ENCODE measurements around the gene CERS5. TPM values are rescaled to one million over a fixed set of nuclear protein-coding genes. Genes with fewer than 3 reads are reported as not detected.

CERS5 gene
- total RNA-seq, 4 donors from 2014 or later: 29.4 to 45.1 (median 38.9) TPM

DNA sequence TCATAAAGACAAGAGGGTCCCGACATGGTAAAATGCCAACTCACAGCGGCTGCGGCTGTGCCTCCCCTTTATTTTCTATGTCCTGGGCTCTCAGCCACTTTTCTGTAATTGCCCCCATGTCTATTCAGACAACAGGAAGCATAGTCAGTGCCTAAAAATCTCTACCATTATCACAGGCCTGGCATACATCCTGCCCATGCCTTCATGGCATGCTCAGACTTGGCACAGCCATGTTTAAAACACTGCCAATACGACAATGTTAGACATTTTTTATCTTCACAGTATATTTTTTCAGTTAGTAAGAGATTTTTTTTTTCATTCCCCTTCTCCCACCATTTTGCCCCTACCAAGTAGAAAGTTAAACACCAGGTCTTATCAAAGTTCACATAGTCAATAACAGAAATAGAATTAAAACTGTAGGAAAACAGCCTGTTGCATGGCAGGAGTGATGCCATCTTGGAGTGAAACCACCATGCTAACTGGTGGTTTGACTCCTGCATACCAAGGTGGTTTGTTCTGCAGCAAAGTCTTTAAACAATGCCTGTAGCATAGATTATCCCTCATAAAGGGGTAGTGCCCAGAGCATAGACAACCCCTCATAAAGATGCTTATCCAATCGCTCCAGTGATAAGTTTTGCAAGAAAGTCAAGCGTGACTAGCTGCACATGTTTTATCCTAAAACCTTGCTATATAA lies 18.9 kb upstream of the CERS5 start:
- Histone ChIP-seq H3K4me1 (peaks cover 54% of the 10 kb centered on the region), H3K9me3 (no peaks in the 10 kb centered on the region), H3K4me3 (no peak overlapping the region), H3K27me3 (no peaks in the 10 kb centered on the region), H3K36me3 (peaks cover 13% of the 10 kb centered on the region), H3K27ac (peak overlapping the region; percentile 63)
- DNase-seq (ENCODE audit: low spot score in 2 of 2): no peak
- TF ChIP-seq, protein P1, sequence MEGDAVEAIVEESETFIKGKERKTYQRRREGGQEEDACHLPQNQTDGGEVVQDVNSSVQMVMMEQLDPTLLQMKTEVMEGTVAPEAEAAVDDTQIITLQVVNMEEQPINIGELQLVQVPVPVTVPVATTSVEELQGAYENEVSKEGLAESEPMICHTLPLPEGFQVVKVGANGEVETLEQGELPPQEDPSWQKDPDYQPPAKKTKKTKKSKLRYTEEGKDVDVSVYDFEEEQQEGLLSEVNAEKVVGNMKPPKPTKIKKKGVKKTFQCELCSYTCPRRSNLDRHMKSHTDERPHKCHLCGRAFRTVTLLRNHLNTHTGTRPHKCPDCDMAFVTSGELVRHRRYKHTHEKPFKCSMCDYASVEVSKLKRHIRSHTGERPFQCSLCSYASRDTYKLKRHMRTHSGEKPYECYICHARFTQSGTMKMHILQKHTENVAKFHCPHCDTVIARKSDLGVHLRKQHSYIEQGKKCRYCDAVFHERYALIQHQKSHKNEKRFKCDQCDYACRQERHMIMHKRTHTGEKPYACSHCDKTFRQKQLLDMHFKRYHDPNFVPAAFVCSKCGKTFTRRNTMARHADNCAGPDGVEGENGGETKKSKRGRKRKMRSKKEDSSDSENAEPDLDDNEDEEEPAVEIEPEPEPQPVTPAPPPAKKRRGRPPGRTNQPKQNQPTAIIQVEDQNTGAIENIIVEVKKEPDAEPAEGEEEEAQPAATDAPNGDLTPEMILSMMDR (IDR thresholded peaks at IDR 0.05): no peak
- TF ChIP-seq EP300 (IDR thresholded peaks at IDR 0.05): no peak
- TF ChIP-seq POLR2A (IDR thresholded peaks at IDR 0.05): no peak
- no peak for TF ChIP-seq POLR2AphosphoS5 (IDR thresholded peaks at IDR 0.05)
- 42% methylated on average over 6 of the region's 6 CpGs for WGBS

DNA sequence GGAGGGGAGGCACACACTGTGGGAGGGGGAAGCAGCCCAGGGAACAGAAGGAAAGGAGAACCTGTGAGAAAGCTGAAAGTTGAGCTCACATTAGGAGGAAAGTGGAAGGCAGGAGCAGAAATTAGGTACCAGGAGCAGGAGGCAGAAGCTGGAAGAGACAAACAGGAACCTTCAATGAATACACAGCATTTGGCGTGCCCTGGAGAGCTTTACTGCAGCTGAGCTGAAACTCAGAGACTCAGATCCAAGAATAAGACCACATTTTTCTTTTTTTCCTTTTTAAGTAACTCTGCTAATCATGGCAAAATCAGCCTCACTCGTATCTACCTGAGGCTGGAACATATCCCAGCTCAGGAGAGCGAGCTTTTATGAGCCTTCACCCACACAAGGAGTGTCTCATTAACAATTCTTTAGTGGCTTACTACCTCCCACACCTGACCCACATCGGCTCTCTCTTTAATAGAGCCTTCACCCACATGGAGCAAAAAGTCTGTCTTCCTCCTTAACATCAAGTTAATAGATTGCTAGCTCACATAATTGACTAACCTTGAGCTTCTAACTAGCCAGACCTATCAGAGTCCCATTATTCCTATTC lies 18.2 kb upstream of the CERS5 start:
- H3K27ac ChIP-seq: peak overlapping the region; percentile 63
- peaks cover 54% of the 10 kb centered on the region for H3K4me1 ChIP-seq

DNA sequence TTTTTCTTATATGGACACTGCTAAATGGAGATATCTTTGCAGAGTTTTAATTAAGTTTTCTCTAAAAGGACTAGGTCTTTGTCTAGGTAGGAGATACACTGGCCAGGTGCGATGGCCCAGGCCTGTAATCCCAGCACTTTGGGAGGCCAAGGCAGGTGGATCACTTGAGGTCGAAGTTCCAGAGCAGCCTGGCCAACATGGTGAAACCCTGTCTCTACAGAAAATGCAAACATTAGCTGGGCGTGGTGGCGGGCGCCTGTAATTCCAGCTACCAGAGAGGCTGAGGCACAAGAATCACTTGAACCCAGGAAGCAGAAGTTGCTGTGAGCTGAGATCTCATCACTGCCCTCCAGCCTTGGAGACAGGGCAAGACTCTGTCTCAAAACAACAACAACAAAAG lies 17.1 kb upstream of the CERS5 start:
- TF ChIP-seq POLR2A (IDR thresholded peaks at IDR 0.05): no peak
- no peak for TF ChIP-seq EP300 (IDR thresholded peaks at IDR 0.05)
- no peak for TF ChIP-seq POLR2AphosphoS5 (IDR thresholded peaks at IDR 0.05)
- TF ChIP-seq, protein P1 (IDR thresholded peaks at IDR 0.05): no peak
- Histone ChIP-seq H3K36me3 (peaks cover 30% of the 10 kb centered on the region), H3K27ac (no peak overlapping the region), H3K27me3 (no peaks in the 10 kb centered on the region), H3K9me3 (no peaks in the 10 kb centered on the region), H3K4me3 (no peak overlapping the region), H3K4me1 (peaks cover 52% of the 10 kb centered on the region)
- no peak for DNase-seq (ENCODE audit: low spot score in 2 of 2)
- WGBS: 81% methylated on average over 5 of the region's 5 CpGs

More for the DNA sequence above, 18.2 kb upstream of the CERS5 start:
- Histone ChIP-seq H3K36me3 (peaks cover 20% of the 10 kb centered on the region), H3K4me3 (no peak overlapping the region), H3K27me3 (no peaks in the 10 kb centered on the region), H3K9me3 (no peaks in the 10 kb centered on the region)
- DNase-seq (ENCODE audit: low spot score in 2 of 2): no peak
- TF ChIP-seq POLR2A (IDR thresholded peaks at IDR 0.05) (no peak), POLR2AphosphoS5 (IDR thresholded peaks at IDR 0.05) (no peak), EP300 (IDR thresholded peaks at IDR 0.05) (no peak)
- TF ChIP-seq, protein P1 (IDR thresholded peaks at IDR 0.05): no peak
- 43% methylated on average over 4 of the region's 4 CpGs for WGBS

DNA sequence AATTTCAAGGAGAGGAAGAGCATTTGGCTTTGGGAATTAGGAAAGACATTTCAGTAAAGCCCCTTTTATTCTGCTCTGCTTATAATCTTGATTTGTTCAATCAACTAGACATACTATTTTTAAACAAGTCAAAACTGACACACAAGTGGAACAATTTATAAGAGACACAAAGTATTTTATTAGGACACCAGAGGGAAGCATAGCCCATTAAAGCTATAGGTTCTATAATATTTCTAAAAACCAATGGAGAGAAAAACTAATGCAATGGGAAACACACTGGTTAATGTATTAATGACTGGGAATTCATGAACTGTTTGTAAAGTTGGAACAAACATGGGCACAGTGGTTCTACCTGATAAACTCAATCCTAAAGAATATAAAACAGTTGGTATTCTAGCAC lies 15.3 kb upstream of the CERS5 start:
- Histone ChIP-seq H3K27ac (no peak overlapping the region), H3K4me3 (no peak overlapping the region), H3K9me3 (no peaks in the 10 kb centered on the region), H3K27me3 (no peaks in the 10 kb centered on the region), H3K4me1 (peaks cover 34% of the 10 kb centered on the region), H3K36me3 (peaks cover 46% of the 10 kb centered on the region)
- TF ChIP-seq, protein P1 (IDR thresholded peaks at IDR 0.05): no peak
- TF ChIP-seq POLR2AphosphoS5 (IDR thresholded peaks at IDR 0.05): no peak
- TF ChIP-seq EP300 (IDR thresholded peaks at IDR 0.05): no peak
- no peak for TF ChIP-seq POLR2A (IDR thresholded peaks at IDR 0.05)
- DNase-seq (ENCODE audit: low spot score in 2 of 2): no peak

DNA sequence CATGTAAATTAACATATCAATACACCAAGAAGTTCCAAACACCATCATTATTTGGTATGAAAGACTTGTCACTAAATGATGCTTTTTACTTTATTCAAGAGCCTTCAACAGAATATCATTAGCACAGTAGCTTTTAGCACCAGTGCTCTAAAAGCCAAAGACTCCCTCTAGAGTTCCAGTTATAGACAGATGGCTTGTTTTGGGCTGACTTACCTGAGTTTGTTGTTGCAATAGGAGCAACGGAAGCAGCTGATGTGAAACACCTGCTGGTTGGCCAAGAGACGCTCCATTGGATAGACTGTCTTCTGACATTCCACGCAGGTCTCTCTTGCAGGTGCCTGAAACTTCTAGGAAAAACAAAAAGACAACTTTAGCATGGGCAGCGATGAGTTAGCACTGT lies 14.5 kb upstream of the CERS5 start:
- Histone ChIP-seq H3K36me3 (peaks cover 54% of the 10 kb centered on the region), H3K27me3 (no peaks in the 10 kb centered on the region), H3K4me3 (no peak overlapping the region), H3K4me1 (peaks cover 27% of the 10 kb centered on the region), H3K27ac (no peak overlapping the region), H3K9me3 (no peaks in the 10 kb centered on the region)
- 96% methylated on average over 4 of the region's 4 CpGs for WGBS
- TF ChIP-seq POLR2AphosphoS5 (IDR thresholded peaks at IDR 0.05): no peak
- TF ChIP-seq POLR2A (IDR thresholded peaks at IDR 0.05): no peak
- TF ChIP-seq EP300 (IDR thresholded peaks at IDR 0.05): no peak
- TF ChIP-seq, protein P1 (IDR thresholded peaks at IDR 0.05): no peak
- DNase-seq (ENCODE audit: low spot score in 2 of 2): no peak
